ENCODE measurements around the gene DOCK4.

DNA sequence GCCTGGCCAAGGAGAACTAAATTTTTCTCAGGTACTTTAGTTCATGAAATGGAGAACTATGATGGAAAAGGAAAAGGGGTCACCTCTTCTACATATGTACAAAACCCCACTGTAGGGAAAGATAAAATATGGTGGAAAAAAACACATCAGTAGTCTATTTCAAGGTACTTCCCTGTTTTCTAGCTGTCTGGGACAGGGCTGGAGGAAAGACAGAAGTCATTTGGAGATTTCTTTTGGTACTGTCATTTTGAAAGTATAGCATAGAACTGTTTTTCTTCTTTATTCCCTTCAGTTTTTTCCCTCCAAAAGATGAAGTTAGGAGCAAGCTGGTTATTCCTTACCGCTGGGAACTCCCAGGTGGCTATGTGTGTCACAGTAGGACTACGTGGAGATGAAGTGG, 196.1 kb downstream of the DOCK4 start:
- TF ChIP-seq CTCF (IDR thresholded peaks at IDR 0.05) (no peak), POLR2AphosphoS5 (IDR thresholded peaks at IDR 0.05) (no peak), POLR2A (IDR thresholded peaks at IDR 0.05) (no peak)
